Loucy (cell line): Measurements from ENCODE around the gene CHCHD6.

ENCODE experiments used
- EZH2phosphoT487 ChIP-seq: fragments of 200-600 bp; IDR thresholded peaks from 2 replicates; pipeline ENCODE4 v1.6.1; 2018; ENCODE audit warnings: antibody characterized with exemption, mild to moderate bottlenecking, moderate library complexity, borderline replicate concordance
- TF ChIP-seq, protein P1 (sequence below): fragments of 200-600 bp; sonication (generic); conservative IDR thresholded peaks from 2 replicates; pipeline ENCODE4 v1.5.1; 2014; ENCODE audit warnings: mild to moderate bottlenecking, antibody characterized with exemption, low read length

DNA sequence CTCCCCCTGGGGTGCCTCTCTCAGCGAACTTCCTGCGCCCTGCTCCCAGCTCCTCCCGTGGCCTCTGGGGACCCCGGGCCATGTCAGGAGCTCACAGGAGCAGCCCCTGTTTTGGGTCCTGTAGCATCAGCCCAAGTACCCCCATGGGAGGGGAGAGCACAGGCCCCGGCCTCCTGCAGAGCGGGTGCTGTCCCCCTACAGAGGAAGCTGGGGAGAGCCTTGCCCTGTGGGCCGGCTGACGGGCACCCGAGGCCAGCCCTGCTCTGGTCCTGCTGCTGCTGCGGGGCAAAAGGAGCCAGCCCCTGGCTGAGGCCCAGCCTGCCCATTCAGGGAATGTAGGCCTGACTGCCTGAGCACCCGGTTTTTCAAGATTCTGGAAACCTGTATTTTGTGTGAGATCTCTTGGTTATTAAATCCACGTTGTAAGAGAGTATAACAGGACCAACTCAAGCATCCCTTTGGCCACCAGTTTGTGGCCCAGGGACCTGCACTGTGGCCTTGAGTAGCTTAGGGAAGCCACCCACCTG lies 291.3 kb downstream of the CHCHD6 start:
- TF ChIP-seq, protein P1, sequence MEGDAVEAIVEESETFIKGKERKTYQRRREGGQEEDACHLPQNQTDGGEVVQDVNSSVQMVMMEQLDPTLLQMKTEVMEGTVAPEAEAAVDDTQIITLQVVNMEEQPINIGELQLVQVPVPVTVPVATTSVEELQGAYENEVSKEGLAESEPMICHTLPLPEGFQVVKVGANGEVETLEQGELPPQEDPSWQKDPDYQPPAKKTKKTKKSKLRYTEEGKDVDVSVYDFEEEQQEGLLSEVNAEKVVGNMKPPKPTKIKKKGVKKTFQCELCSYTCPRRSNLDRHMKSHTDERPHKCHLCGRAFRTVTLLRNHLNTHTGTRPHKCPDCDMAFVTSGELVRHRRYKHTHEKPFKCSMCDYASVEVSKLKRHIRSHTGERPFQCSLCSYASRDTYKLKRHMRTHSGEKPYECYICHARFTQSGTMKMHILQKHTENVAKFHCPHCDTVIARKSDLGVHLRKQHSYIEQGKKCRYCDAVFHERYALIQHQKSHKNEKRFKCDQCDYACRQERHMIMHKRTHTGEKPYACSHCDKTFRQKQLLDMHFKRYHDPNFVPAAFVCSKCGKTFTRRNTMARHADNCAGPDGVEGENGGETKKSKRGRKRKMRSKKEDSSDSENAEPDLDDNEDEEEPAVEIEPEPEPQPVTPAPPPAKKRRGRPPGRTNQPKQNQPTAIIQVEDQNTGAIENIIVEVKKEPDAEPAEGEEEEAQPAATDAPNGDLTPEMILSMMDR: no peak
- no peak for TF ChIP-seq EZH2phosphoT487
